ENCODE results near the gene IFI27L1. TPM values are rescaled to one million over a fixed set of nuclear protein-coding genes. Genes with fewer than 3 reads are reported as not detected.

Gene IFI27L1
- total RNA-seq, 1 donor from 2014 or later, result 18.9 TPM

GRCh38 chr14:94124582-94125377 is 43.7 kb downstream of the IFI27L1 start:
- TF ChIP-seq CTCF (IDR thresholded peaks at IDR 0.05) (no peak), POLR2A (IDR thresholded peaks at IDR 0.05) (no peak), POLR2AphosphoS5 (IDR thresholded peaks at IDR 0.05; ENCODE audit: insufficient read depth in 1 of 2, low read depth in 1 of 2) (no peak)
- H3K4me3 ChIP-seq, result no peak overlapping the region
- no peak overlapping the region for H3K27ac ChIP-seq
- H3K9me3 ChIP-seq, result no peaks in the 10 kb centered on the region
- H3K36me3 ChIP-seq, result no peaks in the 10 kb centered on the region
- intact Hi-C loops (cut with DNase I), result no loop called here
- no peaks in the 10 kb centered on the region for H3K27me3 ChIP-seq
- peaks cover 7% of the 10 kb centered on the region for H3K4me1 ChIP-seq
- DNase-seq (ENCODE audit: extremely low spot score in 2 of 2), result peak; percentile 56 to 70

GRCh38 chr14:94125659-94126418 is 44.7 kb downstream of the IFI27L1 start:
- Histone ChIP-seq H3K4me3 (no peak overlapping the region), H3K9me3 (no peaks in the 10 kb centered on the region), H3K4me1 (peaks cover 13% of the 10 kb centered on the region), H3K36me3 (no peaks in the 10 kb centered on the region), H3K27ac (no peak overlapping the region), H3K27me3 (no peaks in the 10 kb centered on the region)
- TF ChIP-seq CTCF (IDR thresholded peaks at IDR 0.05), result no peak
- no peak for TF ChIP-seq POLR2A (IDR thresholded peaks at IDR 0.05)
- TF ChIP-seq POLR2AphosphoS5 (IDR thresholded peaks at IDR 0.05; ENCODE audit: insufficient read depth in 1 of 2, low read depth in 1 of 2), result no peak
- intact Hi-C loops (cut with DNase I), result no loop called here
- peak; percentile 70 to 92 for DNase-seq (ENCODE audit: extremely low spot score in 2 of 2)

- no peaks in the 10 kb centered on the region for H3K9me3 ChIP-seq
- DNase-seq (ENCODE audit: extremely low spot score in 2 of 2), result no peak
- no peak for TF ChIP-seq POLR2A (IDR thresholded peaks at IDR 0.05)
- no peak for TF ChIP-seq POLR2AphosphoS5 (IDR thresholded peaks at IDR 0.05; ENCODE audit: insufficient read depth in 1 of 2, low read depth in 1 of 2)
- TF ChIP-seq CTCF (IDR thresholded peaks at IDR 0.05), result no peak
- no peaks in the 10 kb centered on the region for H3K27me3 ChIP-seq
- H3K36me3 ChIP-seq, result no peaks in the 10 kb centered on the region
- H3K27ac ChIP-seq, result no peak overlapping the region
- H3K4me3 ChIP-seq, result no peak overlapping the region
- intact Hi-C loops (cut with DNase I), result no loop called here
- peaks cover 13% of the 10 kb centered on the region for H3K4me1 ChIP-seq
Observed at GRCh38 chr14:94126419-94126677, 45.2 kb downstream of the IFI27L1 start.

DNA sequence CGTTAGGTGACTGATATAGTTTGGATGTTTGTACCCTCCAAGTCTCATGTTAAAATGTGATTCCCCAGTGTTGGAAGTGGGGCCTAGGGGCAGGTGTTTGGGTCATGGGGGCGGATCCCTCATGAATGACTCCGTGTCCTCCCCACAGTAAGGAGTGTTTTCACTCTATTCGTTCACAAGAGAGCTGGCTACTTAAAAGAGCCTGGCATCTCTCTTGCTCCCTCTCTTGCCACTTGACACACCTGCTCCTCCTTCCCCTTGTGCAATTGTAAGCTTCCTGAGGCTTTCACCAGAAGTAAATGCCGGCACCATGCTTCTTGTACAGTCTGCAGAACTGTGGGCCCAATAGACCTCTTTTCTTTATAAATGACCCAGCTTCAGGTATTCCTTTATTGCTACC is 45.7 kb downstream of the IFI27L1 start:
- Histone ChIP-seq H3K27me3 (no peaks in the 10 kb centered on the region), H3K4me3 (no peak overlapping the region), H3K27ac (no peak overlapping the region), H3K4me1 (peaks cover 13% of the 10 kb centered on the region), H3K36me3 (no peaks in the 10 kb centered on the region), H3K9me3 (no peaks in the 10 kb centered on the region)
- peak; percentile 49 to 60 for DNase-seq (ENCODE audit: extremely low spot score in 2 of 2)
- intact Hi-C loops (cut with DNase I), result no loop called here
- TF ChIP-seq POLR2AphosphoS5 (IDR thresholded peaks at IDR 0.05; ENCODE audit: insufficient read depth in 1 of 2, low read depth in 1 of 2) (no peak), POLR2A (IDR thresholded peaks at IDR 0.05) (no peak), CTCF (IDR thresholded peaks at IDR 0.05) (no peak)

DNA sequence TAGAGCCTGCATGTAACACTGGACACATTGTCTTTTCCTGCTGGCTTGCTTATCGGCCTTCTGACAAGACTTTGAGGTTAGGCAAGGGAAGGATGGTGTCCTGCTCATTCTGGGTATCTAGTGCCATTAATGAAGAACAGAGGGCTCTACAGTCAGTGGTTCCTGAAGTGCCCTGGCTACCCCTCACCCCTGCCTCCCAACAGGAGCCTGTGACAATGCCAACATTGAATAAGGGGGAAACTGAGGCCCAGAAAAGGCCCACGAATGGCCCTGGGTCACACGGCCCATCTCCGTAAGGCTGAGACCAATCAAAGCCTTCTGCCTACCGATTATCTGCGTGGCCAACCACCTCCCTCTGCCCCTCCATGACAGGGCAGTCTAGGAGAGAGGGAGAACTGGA is 46.2 kb downstream of the IFI27L1 start:
- no peaks in the 10 kb centered on the region for H3K27me3 ChIP-seq
- no peaks in the 10 kb centered on the region for H3K36me3 ChIP-seq
- TF ChIP-seq CTCF (IDR thresholded peaks at IDR 0.05) (no peak), POLR2AphosphoS5 (IDR thresholded peaks at IDR 0.05; ENCODE audit: insufficient read depth in 1 of 2, low read depth in 1 of 2) (no peak), POLR2A (IDR thresholded peaks at IDR 0.05) (no peak)
- no peak overlapping the region for H3K27ac ChIP-seq
- intact Hi-C loops (cut with DNase I), result no loop called here
- H3K4me1 ChIP-seq, result peaks cover 13% of the 10 kb centered on the region
- H3K4me3 ChIP-seq, result no peak overlapping the region
- DNase-seq (ENCODE audit: extremely low spot score in 2 of 2), result peak in 1 of 2 donors; percentile 61
- no peaks in the 10 kb centered on the region for H3K9me3 ChIP-seq

All from vagina (tissue), 2 donors.